NOMO-1 (cell line): ENCODE data around the gene ARHGEF10L.

Experiments used
- DNase-seq, 2 experiments: peaks; one replicate each; lab custom pipeline; 2025; ENCODE audit not compliant: unreplicated experiment in 2 of 2; lab: John Stamatoyannopoulos, UW

ARHGEF10L gene

DNA sequence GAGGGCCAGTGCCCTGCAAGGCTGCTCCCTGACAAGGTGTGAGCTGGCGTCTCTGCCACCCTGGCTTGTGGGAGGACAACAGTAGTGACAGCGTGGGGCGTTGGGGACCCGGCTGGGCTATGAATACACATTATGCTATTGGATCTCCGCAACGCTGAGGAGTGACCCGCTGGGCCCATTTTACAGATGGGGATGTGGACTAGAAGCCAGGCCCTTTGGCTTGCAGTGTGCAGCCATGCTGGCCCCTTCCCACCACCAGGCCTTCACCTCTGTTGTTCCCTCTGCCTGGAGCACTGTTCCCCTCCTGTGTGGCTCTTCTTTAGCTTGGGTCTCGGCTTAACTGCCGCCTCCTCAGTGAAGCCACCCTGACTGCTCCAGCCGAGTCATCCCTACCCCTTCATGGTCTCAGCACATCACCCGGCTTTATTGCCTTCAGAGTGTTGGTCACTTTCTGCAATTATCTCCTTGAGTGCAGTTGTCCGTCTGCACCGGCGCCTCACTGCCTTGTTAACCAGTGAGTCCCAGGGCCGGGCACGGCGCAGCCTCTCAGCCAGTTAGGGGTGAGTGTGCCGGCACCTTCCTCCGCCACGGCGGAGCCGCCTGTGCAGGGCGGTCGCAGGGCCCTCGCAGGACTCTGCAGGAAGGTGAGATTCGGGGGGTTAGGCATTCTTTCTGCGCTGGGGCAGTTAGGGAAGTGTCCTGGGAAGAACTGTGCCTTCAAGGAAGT, 131.3 kb downstream of the ARHGEF10L start:
- no peak for DNase-seq

DNA sequence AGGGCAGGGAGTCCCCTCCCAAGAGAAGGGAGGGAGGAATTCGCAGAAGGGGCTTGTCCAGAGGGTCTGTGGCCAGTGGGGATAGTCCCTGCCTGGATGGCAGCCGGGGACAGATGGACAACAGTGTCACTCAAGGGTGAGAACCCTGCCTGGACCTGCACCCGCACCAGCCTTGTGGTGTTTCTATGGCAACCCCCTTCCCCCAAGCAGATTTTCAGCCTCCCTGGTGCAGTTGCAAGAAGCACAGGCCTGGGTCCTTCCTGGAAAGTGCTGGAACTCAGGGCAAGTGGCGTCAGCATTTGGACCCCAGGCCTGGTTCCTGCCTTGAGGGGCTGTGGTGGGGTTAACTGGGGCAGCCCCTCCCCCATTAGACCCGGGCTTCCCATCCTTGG, 131.8 kb downstream of the ARHGEF10L start:
- no peak for DNase-seq

DNA sequence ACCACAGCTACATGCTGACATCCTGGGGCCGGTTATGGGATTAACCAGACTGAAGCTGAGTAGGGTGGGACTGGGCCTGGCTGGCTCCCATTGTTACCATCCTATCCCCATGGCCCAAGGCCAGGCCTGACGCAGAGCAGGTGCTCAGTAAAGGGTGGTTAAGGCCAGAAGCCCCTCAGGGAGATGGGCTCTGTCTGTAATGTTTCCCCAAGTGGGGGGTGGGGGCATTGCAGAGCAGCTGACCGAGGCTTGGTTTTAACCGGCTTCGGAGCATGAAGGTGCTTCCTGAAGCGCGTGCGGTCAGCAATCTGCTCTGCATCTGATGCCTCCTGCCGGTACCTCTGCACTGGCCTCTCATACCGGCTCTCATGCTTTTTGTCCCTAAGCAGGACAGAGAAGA, 132.2 kb downstream of the ARHGEF10L start:
- no peak for DNase-seq

DNA sequence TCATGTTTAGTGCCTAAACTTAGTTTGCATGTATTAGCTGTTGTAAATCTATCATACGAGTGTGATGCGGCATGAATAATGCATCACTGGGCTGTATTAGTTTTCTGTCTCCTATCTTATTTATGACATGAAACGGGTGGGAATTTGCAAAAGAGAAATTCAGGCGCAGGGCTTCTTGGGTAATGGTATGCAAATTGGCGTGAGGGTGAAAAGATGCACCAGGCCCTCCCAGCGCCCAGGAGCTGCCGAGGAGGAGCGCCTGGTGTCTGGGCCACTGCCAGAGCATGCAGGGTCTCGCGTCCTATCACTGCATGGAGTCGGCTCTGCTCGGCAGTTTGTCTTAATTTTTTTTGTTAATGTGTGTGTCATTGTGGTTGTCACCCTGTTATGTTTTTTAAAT, 132.7 kb downstream of the ARHGEF10L start:
- DNase-seq, result no peak

DNA sequence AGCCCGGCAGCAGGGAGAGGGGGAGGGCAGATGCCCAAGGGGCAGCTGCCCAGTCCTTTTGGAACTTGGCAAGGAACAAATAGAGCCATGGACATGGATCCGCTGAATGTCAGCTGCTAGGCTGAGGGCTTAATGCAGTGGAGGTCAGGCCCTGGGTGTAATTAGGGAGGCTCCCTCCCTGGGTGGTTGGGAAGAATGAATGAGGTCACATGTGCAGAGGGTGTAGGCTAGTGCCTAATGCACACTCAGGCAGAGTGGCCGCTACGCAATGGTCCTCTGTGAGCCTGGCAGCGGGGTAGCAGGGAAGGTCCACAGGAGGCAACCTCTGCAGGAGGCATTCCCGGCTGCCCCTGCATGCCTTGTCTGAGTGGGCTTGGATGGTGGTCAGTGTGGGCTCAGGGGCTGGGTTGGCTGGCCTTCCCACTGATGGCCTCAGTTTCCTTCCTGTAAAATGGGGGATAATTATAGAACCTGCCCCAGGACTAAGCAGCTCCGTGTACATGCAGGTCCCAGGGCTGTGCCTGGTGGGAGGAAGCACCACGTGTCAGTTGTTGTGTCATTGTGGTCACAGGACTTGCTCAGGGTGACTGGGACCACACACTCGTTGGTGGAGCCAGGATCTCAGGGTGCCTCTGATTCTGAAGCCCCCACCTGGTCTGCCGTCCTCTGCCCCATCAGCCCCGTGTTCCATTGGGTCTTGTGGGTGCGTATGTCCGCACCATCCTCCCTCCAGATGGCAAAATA, 134.0 kb downstream of the ARHGEF10L start:
- DNase-seq, result no peak

DNA sequence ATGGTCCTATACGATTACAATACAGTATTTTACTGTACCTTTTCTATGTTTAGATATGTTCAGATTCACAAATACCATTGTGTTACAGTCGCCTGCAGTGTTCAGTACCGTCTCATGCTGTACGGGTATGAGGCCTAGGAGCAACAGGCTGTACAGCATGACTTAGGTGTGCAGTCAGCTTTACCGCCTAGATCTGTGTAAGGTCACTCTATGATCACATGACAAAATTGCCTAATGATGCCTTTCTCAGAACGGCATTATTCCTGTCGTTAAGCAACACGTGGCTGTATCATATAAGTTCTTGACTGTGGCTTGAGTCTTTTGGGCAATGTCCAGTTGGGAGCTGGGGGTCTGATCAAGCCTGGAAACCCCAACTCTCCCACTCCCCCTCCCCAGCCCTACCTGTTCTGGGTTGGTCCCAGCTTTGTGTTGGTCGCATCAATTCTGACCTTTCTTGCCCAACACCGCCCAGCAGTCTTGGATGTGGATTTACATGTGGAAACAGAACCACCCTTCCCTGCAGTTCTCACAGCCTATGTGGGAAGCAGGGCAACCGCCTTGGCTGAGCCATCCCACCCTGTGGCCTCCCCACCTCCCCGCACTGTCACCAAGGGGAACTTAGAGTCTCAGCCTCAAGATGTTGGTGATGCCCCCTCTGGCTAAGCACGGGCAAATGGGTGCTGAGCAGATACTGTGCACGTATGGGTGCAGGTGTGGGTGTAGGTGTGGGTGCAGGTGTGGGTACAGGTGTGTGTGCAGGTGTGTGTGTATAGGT, 135.4 kb downstream of the ARHGEF10L start:
- peak in 1 of 2 experiments; percentile 3 for DNase-seq

DNA sequence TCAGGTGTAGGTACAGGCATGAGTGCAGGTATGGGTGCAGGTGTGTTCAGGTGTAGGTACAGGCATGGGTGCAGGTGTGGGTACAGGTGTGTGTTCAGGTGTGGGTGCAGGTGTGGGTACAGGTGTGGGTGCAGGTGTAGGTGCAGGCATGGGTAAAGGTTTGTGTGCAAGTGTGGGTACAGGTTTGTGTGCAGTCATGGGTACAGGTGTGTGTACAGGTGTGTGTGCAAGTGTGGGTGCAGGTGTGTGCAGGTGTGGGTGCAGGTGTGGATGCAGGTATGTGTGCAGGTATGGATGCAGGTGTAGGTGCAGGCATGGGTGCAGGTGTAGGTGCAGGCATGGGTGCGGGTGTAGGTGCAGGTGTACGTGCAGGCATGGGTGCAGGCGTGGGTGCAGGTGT, 136.2 kb downstream of the ARHGEF10L start:
- DNase-seq, result no peak

DNA sequence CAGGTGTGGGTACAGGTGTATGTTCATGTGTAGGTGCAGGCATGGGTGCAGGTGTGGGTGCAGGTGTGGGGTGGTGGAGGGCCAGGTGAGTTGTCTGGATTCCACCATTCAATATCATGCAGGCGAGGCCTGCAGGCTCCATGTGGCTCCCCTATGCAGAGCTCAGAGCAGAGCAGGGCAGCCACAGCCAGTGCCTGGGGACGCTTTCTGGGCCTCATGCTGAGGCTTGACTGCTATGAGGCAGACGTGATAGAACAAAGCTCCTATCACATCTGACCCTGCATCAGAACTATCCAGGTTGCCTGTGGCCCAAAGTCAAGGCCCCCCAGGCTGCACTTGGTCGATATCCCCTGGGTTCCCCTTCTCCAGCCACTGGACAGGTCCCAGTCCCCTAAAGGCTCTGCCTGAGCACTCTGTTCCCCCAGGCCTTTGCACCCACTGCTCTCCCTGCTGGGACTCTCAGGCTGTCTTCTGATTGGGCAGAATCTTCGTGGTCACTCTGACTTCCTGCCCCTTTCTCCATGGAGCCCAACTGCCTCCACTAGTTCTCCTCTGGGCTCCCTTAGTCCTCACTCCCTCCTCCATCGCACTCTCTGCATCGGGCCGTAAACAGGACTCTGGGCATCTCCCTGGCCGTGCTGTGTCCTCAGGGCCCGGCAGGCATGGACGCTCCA, 137.0 kb downstream of the ARHGEF10L start:
- no peak for DNase-seq

DNA sequence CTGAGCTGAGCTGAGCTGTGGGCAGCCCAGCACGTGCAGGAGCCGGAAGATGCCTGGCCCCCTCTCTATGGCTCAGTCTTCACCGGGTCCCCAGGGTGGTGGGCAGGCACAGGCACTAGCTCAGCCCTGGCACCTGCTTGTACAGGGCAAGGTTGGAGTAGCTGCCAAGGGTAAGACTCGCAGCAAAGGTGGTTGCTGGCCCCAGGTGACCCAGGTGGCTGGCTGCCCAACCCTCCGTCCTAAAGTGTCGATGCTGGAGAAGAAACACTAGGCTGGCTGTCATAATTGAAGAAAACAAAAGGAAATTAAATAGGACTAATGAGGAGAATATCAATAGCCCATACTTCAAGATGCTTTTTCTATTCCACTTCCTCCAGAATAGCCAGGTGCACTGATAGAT, 138.5 kb downstream of the ARHGEF10L start:
- DNase-seq, result no peak

DNA sequence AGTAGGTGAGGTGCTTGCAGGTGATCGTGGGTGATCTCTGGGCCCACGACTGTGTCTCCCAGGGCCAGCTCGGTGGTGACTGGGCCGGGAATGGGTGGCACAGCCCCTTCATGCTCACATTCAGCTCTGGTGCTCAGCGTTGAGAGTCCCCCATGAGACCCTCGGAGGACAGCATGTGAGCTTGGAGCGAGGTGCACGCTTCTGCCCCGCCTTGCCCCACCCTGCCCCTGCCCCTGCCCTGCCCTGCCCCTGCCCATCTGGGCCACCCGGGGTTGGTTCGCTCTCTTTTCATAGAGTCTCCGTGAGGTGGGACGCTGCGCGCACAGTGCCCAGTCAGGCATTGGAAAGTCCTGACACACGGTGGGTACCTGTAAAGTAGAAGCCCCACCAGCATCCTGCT, 140.4 kb downstream of the ARHGEF10L start:
- DNase-seq, result no peak

DNA sequence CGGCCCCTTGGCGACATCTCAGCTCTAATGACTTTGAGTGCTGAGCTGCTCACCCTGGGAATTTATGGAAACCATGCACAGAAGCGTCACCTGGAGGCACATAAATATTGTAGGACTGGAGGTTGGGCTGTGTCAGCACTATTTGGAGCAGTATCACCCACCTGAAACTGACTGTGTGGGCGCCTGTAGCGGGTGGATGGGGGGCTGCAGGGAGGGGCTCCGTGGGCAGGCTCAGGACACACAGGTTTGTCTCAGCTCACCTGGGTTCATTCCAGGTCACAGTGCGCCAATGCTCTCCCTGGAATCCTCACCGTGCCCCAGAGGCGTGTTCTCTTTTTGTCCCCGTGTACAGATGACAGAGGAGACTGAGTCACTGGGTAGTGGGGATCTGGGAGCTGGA, 140.8 kb downstream of the ARHGEF10L start:
- no peak for DNase-seq

DNA sequence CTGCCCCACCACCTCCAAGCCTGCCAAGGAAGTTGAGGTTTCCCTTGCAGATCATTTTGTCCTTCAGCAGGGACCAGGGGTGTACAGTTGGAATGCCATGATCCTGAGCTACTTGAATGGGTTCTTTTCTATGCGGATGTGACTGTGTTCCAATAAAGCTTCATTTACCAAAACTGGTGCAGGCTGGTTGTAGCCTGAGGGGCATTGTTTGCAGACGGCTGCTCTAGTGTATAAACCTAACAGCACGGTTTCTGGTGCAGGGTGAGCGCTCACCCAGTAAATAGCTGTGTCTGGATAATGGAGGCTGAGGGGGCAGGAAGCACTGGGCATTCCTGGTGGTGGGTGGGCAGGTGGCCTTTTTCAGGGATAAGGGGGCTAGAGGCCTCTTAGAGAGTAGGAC, 142.9 kb downstream of the ARHGEF10L start:
- DNase-seq, result no peak

DNA sequence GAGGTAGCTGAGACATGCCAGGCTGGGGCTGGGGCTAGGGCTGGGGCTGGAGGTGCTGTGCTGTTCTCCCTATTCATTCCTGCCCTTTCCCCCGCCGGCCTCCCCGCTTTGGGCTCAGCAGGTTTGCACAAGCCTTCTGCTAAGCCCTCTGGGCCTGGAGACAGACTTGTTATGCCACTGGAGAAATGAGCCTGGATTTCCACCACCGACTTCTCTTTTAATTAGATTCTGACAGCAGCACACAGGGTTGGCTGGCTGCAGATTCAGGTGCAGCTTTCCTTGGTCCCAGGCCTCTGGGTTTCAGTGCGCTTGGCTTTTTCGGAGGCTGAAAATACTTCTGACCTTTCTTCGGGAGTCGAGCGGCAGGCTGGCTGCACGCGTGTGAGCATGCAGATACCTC, 144.1 kb downstream of the ARHGEF10L start:
- no peak for DNase-seq

DNA sequence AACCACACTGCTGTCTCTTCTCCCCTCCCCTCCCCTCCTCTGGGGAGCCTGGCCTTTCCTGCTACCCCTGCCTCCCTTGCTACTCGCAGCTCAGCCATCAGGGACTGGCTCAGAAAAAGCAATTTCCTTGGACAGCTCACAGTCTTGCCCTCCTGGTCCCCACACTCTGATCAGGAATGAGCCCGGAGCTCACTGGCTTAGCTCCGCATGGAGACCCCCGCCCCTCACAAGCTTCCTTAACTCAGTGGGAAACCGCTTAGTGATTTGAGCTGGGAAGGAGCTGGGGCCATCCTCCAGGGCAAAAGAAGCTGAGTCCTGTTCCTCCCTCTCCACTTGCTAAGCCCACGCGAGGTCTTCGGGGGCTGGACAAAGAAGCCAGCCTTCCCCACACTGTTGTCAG, 145.3 kb downstream of the ARHGEF10L start:
- no peak for DNase-seq

DNA sequence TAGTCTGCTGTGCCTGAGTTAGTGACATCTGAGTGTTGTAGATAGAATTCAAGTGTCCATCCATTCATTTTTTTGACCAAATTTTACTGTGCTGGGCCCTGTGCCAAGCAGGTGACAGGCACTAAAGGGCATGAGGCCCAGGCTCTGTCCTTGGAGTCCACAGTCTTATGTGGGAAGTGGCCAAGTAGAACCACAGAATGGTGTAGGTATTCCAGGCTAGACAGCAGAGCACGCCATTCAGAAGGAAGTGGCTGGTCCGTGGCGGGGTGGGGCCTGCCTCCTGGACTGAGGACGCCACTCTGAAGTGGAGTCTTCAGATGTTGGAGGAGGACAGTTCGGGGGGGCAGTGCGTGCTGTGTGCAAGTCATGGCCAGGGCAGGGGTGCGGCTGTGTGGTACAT, 146.8 kb downstream of the ARHGEF10L start:
- DNase-seq, result no peak

DNA sequence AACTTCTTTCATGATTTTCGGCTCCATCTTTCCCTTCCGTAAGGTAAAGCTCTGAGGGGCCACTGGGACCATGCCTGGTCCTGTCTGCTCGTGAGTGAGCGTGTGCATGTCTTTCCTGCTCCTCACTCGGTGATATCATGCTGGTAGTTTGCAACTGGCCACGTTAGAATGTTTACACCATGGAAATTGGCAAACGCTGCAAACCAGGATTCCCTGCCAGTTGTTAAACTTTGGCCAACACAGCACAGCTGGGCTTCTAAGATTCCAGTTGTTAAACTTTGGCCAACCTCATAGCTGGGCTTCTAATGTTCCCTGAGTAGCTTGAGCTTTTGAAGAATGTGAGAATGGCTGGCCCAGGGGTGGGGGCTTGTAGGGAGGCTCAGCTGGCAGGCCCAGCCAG, 147.6 kb downstream of the ARHGEF10L start:
- DNase-seq, result no peak

DNA sequence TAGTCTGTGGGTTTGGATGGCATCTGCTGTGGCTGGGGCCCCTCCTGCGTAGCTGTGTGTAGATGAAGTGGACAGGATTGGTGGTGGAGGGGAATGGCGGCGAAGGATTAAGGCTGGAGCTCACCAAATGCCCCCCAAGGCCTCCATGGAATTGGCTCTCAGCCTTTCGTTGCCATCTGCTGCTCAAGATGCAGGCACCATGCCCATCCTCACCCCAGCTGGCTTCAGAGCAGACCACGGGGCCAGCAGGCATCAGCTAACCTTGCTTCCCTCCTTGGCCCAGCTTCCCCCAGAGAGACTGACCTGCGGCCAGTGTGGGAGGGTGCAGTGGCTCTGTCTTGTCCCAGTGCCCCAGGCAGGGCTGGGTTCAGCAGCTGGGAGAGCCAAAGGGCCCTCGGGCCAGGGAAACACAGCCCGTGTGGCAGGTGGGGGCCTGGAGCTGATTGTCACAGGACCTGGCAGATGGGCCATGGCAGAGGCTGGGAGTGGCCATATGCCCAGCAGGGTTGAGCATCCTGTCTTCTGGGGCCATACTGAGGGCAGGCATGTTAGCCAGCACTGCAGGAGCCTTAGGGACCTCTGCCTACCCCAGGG, 148.8 kb downstream of the ARHGEF10L start:
- no peak for DNase-seq

DNA sequence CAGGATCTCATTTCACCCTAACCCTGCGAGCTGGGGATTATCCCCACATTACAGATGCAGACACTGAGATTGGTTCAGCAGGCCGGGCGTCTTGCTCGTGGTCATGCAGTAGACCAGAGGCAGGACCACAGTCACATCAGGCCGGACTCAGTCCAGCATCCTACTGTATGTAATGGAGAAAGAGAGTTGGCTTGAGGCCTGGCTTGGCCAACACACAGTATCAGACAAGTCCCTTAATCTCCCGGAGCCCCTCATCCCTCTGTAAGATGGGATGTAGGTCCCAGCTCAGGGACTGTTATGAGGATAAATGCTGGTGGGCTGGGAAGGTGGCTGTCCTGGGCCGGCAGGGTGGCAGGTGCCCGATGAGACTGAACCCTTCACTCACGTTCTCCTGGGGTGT, 149.5 kb downstream of the ARHGEF10L start:
- no peak for DNase-seq

DNA sequence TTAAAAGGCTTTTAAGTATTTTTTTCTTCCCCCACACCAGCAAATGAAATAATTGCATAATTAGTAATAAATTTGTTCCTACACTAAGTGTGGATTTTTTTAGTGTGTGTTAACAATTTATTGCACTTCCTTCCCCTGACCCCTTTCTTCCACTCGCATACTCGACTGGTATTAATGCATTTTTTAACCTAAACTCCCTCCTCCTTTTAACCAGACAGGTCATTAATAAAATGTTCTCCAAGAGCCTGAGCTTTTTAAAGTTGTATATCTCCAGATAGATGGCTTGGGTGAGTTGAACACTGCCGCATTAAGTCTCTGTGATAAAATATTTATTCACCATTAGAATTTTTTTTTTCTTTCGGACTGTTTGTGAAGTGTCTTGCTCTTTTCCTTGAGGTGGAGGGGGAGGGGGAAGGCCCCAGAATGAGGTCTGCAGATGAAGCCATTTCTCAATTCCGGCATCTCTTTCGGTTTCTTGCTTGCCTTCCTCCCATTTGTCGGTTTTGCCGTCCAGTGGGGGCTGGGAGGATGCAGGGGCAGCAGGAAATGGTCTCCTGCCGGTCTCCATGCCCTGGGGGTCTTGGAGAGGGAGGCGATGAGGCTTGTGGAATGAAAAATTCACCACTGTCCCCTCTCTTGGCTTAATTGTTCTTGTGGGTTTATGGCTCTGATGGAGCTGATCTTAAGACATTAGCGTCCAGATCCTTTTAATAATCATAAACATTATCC, 151.6 kb downstream of the ARHGEF10L start:
- DNase-seq, result no peak

DNA sequence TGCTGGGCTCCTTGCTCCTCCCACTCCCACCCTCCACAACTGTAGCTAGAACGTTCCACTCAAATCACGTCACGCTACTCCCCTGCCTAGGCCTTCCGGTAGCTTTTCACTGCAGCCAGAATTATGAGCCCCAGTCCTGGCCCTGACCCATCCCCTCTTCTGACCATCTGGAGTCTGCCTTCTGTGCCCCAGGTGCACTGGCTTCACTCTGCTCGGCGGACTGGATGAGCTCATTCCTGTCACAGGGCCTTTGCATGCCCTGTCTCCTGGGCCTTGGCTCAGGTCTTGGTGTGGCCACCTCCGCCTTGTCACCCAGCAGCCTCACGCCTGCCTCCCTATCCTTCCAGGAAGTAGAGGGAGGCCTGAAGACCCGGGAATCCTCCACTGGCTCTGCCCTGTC, 153.1 kb downstream of the ARHGEF10L start:
- no peak for DNase-seq
